B cell (primary cell): ENCODE data around the gene ISOC2. TPM values are rescaled to one million over a fixed set of nuclear protein-coding genes. Genes with fewer than 3 reads are reported as not detected.

Source experiments
- ATAC-seq: fragments of 200-7000 bp; cut with Tn5 transposase; one replicate; pipeline ENCODE4 v1.10.0; 2021; ENCODE audit warnings: low read depth, mild to moderate bottlenecking, moderate number of reproducible peaks, moderate library complexity
- CTCF ChIA-PET: fragments of 350-600 bp; sonication (Branson Sonifier 250); formaldehyde crosslinking; loops from one replicate; lab custom pipeline; 2021; ENCODE audit warnings: antibody characterized with exemption, inconsistent platforms; lab: Charles Lee
- POLR2A ChIA-PET: fragments of 350-600 bp; sonication (Branson Sonifier 250); formaldehyde crosslinking; loops from one replicate; lab custom pipeline; 2021; ENCODE audit warnings: antibody characterized with exemption; lab: Charles Lee
- DNase-seq: peaks from one replicate; pipeline ENCODE4 v3.0.0; 2013
- H2AFZ ChIP-seq: 2 replicates; pipeline ENCODE4 v1.6.1; 2012; ENCODE audit warnings: mild to moderate bottlenecking, low read depth, low read length; ENCODE audit not compliant: insufficient read depth, poor library complexity, severe bottlenecking
- H3K27ac ChIP-seq, 2 donors: 1 replicate in 1 of 2; 2 replicates in 1 of 2; pipeline ENCODE4 v1.5.1; 2012 to 2013; ENCODE audit warnings: low read length in 2 of 2, mild to moderate bottlenecking in 2 of 2, moderate library complexity in 1 of 2
- H3K27me3 ChIP-seq, 4 experiments: fragments of 200-600 bp in 1 of 4; sonication (generic) in 1 of 4; replicated peaks in 1 of 4; 1 replicate in 2 of 4; 2 replicates in 2 of 4; pipeline versions ENCODE4 v1.6.1 to v1.7.0; 2013 to 2016; ENCODE audit warnings: low read length in 3 of 4, mild to moderate bottlenecking in 2 of 4, mixed read lengths in 1 of 4, moderate library complexity in 1 of 4; ENCODE audit not compliant: insufficient read depth in 4 of 4, control insufficient read depth in 3 of 4; ENCODE audit errors: control extremely low read depth in 1 of 4
- H3K36me3 ChIP-seq, 2 experiments: replicated peaks in 1 of 2; 1 replicate in 1 of 2; 2 replicates in 1 of 2; pipeline versions ENCODE4 v1.6.1 to v1.7.1; 2013; ENCODE audit warnings: low read length in 1 of 2; ENCODE audit not compliant: insufficient read depth in 2 of 2, control insufficient read depth in 1 of 2; ENCODE audit errors: control extremely low read depth in 1 of 2, extremely low read depth in 1 of 2
- H3K4me1 ChIP-seq, 2 donors: fragments of 200-600 bp in 1 of 2; sonication (generic) in 1 of 2; 1 replicate in 1 of 2; 2 replicates in 1 of 2; pipeline versions ENCODE4 v1.5.1 to v1.6.1; 2013 to 2017; ENCODE audit warnings: low read length in 2 of 2; ENCODE audit not compliant: control insufficient read depth in 2 of 2, insufficient read depth in 2 of 2
- H3K4me2 ChIP-seq: replicated peaks from 2 replicates; pipeline ENCODE3; 2012; ENCODE audit warnings: mild to moderate bottlenecking, low read depth, low read length; ENCODE audit not compliant: poor library complexity, severe bottlenecking
- H3K4me3 ChIP-seq, 5 experiments: fragments of 200-600 bp in 1 of 5; sonication (generic) in 1 of 5; 1 replicate in 3 of 5; 2 replicates in 2 of 5; pipeline versions ENCODE4 v1.5.1 to v1.7.0; 2011 to 2016; ENCODE audit warnings: low read length in 4 of 5, mild to moderate bottlenecking in 4 of 5, low read depth in 2 of 5, control low read depth in 1 of 5, moderate library complexity in 1 of 5; ENCODE audit not compliant: insufficient read depth in 1 of 5; ENCODE audit errors: control extremely low read depth in 1 of 5, extremely low read depth in 1 of 5
- H3K79me2 ChIP-seq: fragments of 200-600 bp; sonication (generic); one replicate; pipeline ENCODE4 v1.6.0; 2016; ENCODE audit warnings: low read length; ENCODE audit not compliant: control insufficient read depth, insufficient read depth
- H3K9ac ChIP-seq: fragments of 200-600 bp; sonication (generic); 2 replicates; pipeline ENCODE4 v1.6.1; 2017; ENCODE audit warnings: mild to moderate bottlenecking, low read length, moderate library complexity
- H3K9me3 ChIP-seq, 3 donors: one replicate each; pipeline versions ENCODE4 v1.6.1 to v1.7.1; 2013; ENCODE audit warnings: low read length in 2 of 3; ENCODE audit not compliant: control insufficient read depth in 2 of 3, insufficient read depth in 1 of 3; ENCODE audit errors: control extremely low read depth in 1 of 3
- H4K20me1 ChIP-seq: 2 replicates; pipeline ENCODE4 v1.6.0; 2012; ENCODE audit warnings: mild to moderate bottlenecking, low read length; ENCODE audit not compliant: insufficient read depth, control insufficient read depth, poor library complexity, severe bottlenecking
- H3K27ac Mint-ChIP-seq: one replicate; pipeline ENCODE4 v1.8.0; 2021; ENCODE audit warnings: mixed read lengths
- H3K27me3 Mint-ChIP-seq: one replicate; pipeline ENCODE4 v1.8.0; 2021; ENCODE audit warnings: mixed read lengths
- H3K4me1 Mint-ChIP-seq: one replicate; pipeline ENCODE4 v1.8.0; 2021; ENCODE audit warnings: mixed read lengths
- H3K4me3 Mint-ChIP-seq: one replicate; pipeline ENCODE4 v1.8.0; 2021; ENCODE audit warnings: mixed read lengths
- H3K9me3 Mint-ChIP-seq: one replicate; pipeline ENCODE4 v1.8.0; 2022; ENCODE audit warnings: mixed read lengths; ENCODE audit not compliant: insufficient read depth
- CTCF ChIP-seq: fragments of 200-600 bp; IDR thresholded peaks from one replicate; pipeline ENCODE4 v1.8.0; 2022; ENCODE audit warnings: antibody characterized with exemption, mild to moderate bottlenecking
- EZH2 ChIP-seq: IDR thresholded peaks from 2 replicates; pipeline ENCODE4 v1.6.1; 2012; ENCODE audit warnings: borderline replicate concordance, low read depth, mild to moderate bottlenecking, moderate library complexity, low read length; ENCODE audit not compliant: insufficient read depth, poor library complexity, severe bottlenecking
- WGBS: methylation state at CpG from one replicate; pipeline ENCODE4 v1.1.5; 2013; ENCODE audit warnings: missing lambda C conversion rate; ENCODE audit not compliant: insufficient coverage; 5-methylcytosine and 5-hydroxymethylcytosine counted together
- intact Hi-C: fragments of 100-400 bp; cut with micrococcal nuclease; formaldehyde crosslinking; loops from one replicate; pipeline ENCODE4 v1.10.0; 2022
- polyA plus RNA-seq: library from polyadenylated mRNA; depleted of rRNA; stranded (reverse); fragments of >200 nt; gene quantifications from 2 replicates; pipeline ENCODE4 v1.2.3, GENCODE V29; 2012
- total RNA-seq, 2 donors: library from RNA; stranded (reverse); fragments of 120-200 nt in 1 of 2; gene quantifications; 1 replicate in 1 of 2; 2 replicates in 1 of 2; pipeline versions ENCODE4 v1.2.3 to v1.2.4, GENCODE V29; 2013 to 2022

The ISOC2 gene
- total and polyA plus RNA-seq, 2 donors (not counting 1 experiment from before 2014, with no cell fraction given) = 10.0 to 27.6 TPM

GRCh38 chr19:55471266-55471665 lies 9.8 kb upstream of the ISOC2 start:
- H3K4me1 ChIP-seq = peaks cover 9 to 13% of the 10 kb centered on the region in 2 donors
- H4K20me1 ChIP-seq = no peaks in the 10 kb centered on the region
- POLR2A ChIA-PET = no interaction called here
- H3K27ac Mint-ChIP-seq = no peak overlapping the region
- no peaks in the 10 kb centered on the region for H3K9me3 Mint-ChIP-seq
- H3K4me3 Mint-ChIP-seq = no peak overlapping the region
- H3K27me3 Mint-ChIP-seq = no peaks in the 10 kb centered on the region
- no peaks in the 10 kb centered on the region for H3K79me2 ChIP-seq
- H3K4me1 Mint-ChIP-seq = peaks cover 9% of the 10 kb centered on the region
- TF ChIP-seq CTCF (no peak), EZH2 (no peak)
- intact Hi-C loops = no loop called here
- ATAC-seq = no peak
- H3K27ac ChIP-seq = no peak overlapping the region
- no peaks in the 10 kb centered on the region for H3K9me3 ChIP-seq
- no peaks in the 10 kb centered on the region for H3K27me3 ChIP-seq
- no peak overlapping the region for H3K9ac ChIP-seq
- no peaks in the 10 kb centered on the region for H3K36me3 ChIP-seq
- 93% methylated on average over 11 of the region's 13 CpGs for WGBS
- DNase-seq = no peak
- H2AFZ ChIP-seq = no peak overlapping the region
- CTCF ChIA-PET = interaction anchor here (1.0 to 1.4 kb wide), 3 partner anchors 10 to 160 kb away, joined by 3 to 7 read pairs (median 3); partner anchors contain the start of gene ISOC2
- no peak overlapping the region for H3K4me2 ChIP-seq
- H3K4me3 ChIP-seq = no peak overlapping the region

DNA sequence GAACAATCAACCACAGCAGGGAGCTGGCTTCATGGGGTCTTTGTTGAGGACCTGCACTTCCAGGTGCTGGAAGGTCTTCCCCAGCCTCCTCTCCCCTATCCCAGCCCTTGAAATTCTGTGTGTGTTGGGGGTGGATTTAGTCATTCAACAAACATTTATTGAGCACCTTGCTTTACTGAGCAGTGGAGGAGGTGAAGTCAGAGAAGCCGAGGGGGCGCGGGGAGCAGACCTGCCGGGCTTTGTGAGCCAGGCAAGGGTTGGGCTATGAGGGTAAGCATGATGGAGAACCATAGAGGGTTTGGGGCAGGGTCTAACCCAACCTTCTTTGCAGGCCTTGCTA lies 6.6 kb upstream of the ISOC2 start:
- H3K4me3 Mint-ChIP-seq = no peak overlapping the region
- ATAC-seq = no peak
- Histone ChIP-seq H3K4me1 (peaks cover 4 to 6% of the 10 kb centered on the region in 2 donors), H3K27ac (no peak overlapping the region), H4K20me1 (no peaks in the 10 kb centered on the region), H3K36me3 (no peaks in the 10 kb centered on the region), H3K79me2 (no peaks in the 10 kb centered on the region), H3K4me3 (no peak overlapping the region), H2AFZ (peak overlapping the region; percentile 62), H3K4me2 (peak overlapping the region; percentile 53), H3K9ac (no peak overlapping the region), H3K9me3 (no peaks in the 10 kb centered on the region), H3K27me3 (no peaks in the 10 kb centered on the region)
- no peaks in the 10 kb centered on the region for H3K9me3 Mint-ChIP-seq
- POLR2A ChIA-PET = interaction anchor here (0.7 to 1.6 kb wide), 2 partner anchors 9 to 27 kb away, joined by 5 to 10 read pairs; partner anchors contain the start of gene ZNF628
- H3K27me3 Mint-ChIP-seq = no peaks in the 10 kb centered on the region
- WGBS = 0% methylated on average over 1 of the region's 4 CpGs
- intact Hi-C loops = loop anchor here (1.0 kb wide), 1 partner anchor 163 kb away; no protein-coding TSS in a partner anchor
- CTCF ChIA-PET = interaction anchor here (0.6 to 4.1 kb wide), 23 partner anchors 9 to 327 kb away, joined by 3 to 70 read pairs (median 5); partner anchors contain the start of genes CCDC106, FIZ1, ZNF524 and ZNF628
- no peak for DNase-seq
- H3K27ac Mint-ChIP-seq = no peak overlapping the region
- peaks cover 6% of the 10 kb centered on the region for H3K4me1 Mint-ChIP-seq
- no peak for TF ChIP-seq EZH2
- peak; percentile 54 for TF ChIP-seq CTCF
